HG02623 (cell line): Measurements from ENCODE around the gene KIF2A.
A peak's percentile ranks its signal among the peaks of the same experiment; 100 is the strongest.

Source experiments
- ATAC-seq: cut with Tn5 transposase; IDR thresholded peaks from one replicate; pipeline ENCODE4 v1.9.1; 2021; ENCODE audit warnings: moderate library complexity; ENCODE audit not compliant: unreplicated experiment

The KIF2A gene

DNA sequence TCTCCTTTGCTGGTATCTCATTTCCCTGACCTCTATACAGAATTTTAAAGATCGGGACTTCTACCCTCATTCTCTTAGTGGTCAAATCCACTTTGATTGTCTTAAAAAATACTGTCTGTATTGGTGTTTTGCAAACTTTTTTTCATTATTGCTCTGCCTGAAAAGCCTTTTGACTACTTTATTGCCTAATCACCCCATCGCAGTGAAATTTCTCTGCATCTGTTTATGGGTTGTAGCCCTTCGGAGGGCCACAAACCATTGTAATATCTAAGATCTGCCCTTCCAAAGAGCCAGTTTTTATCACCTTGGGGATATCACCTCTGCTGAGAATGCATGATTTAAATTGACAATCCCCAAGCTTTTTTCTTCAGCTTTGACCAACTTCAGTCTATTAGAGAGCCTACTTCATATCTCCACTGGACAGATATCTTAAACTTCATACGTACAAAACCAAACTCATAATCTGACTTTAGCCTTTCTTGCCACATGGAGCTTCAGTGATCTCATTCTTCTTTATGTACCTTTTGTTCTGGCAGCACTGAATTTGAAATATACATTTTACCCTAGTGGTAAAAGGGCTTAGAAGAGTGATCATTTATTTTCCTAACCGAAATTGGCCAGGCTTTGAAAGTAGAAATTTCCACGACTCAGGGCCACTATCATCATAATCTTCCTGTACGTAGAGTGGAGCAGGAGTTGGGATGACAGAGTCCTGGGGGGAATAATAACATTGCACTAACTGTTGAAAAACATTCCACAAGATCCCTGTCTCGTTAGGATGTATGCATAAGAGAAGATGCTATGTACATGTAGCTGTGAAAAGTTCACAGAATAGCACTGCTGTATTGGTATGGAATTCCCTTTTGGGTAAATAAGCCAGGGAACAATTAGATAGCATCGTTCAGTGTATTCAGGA is 21.4 kb downstream of the KIF2A start:
- no peak for ATAC-seq

DNA sequence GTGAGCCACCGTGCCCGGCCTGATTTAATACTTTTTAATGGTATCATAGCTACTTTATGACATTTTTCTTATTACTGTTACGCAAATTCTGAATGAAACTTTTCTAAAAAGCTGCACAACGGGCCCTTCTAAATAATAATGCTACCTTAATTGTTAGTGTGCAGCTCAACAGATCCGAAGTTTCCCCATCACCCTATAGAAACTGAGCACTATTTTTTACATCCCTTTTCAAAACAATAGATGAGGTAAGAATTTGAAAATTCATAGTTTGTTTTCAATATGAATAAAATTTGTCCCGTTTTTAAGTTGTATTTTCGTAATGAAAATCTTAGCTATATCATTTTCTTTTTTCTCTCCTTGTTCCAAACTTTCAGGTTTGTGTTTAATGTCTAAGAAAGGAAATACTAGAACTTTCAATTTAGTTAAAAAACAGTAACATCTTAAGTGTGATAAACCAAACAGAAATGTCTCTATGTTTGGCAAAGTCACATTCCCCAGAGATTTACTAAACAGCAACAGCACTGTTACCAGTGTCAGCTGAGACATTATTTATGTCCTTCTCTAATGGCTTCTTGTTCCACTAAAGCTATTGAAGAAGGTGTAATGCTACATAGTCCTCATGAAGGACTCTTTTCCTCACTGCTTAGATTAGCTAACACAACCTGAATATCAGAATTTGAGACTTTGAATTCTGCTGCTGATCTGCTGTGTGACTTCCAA is 22.9 kb downstream of the KIF2A start:
- ATAC-seq, result no peak

GRCh38 chr5:62330302-62330701 is 24.3 kb downstream of the KIF2A start:
- no peak for ATAC-seq

DNA sequence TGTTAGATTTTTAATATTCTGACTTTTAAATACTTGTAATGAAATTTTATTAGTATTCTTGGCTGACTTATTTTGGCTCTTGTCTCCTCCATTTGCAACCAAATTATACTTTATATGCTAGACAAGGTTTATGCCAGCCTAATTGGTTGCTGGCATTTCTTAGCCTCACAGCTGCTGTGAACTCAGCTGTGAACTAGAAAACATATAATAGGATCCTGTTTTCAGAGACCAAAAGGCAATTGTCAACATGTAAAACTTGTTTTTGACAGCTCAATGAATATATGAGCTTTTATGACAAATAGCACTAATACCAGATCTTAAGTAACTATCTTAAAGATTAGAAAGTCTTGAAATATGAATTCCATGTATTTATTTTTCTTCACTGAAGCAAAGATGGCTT is 25.9 kb downstream of the KIF2A start:
- ATAC-seq, result no peak

- no peak for ATAC-seq
Measured at GRCh38 chr5:62333250-62333794, 27.3 kb downstream of the KIF2A start.

DNA sequence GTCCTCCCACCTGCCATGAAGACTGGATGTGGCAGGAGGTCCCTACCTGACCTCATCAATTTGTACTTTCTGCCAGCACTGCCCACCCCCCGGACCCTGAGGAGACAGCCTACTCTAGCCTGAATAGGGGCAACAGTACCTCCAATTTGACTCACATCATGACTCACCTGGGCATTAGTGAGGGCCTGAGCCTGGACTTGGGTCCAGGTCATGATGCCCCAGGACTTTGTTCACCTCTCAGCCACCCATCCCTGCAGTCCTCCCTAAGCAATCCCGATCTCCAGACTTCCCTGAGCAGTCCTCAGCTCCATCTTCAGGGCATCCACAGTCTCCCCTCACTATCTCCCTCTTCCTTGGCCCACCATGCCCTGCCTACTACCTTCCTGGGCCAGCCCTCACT is 28.1 kb downstream of the KIF2A start:
- no peak for ATAC-seq

DNA sequence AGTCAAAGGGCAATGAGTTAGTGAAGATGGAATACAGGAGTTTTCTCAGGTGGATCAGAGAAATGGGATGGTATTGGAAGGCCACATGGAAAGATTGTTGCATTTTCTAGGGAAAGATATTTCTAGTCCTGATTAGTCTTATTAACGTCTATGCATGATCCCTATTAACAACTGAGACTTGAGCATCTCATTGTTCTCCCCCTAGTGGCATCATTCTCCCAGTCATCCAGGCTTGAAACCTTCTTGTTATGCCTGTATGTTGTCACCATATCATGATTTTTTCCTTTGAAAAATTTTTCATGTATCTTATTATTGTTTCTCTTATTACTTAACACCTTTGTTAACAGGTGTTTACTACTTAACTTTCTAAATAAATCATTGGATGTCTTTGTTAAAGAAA is 34.4 kb downstream of the KIF2A start:
- ATAC-seq, result no peak

GRCh38 chr5:62340979-62341378 is 35.0 kb downstream of the KIF2A start:
- no peak for ATAC-seq

DNA sequence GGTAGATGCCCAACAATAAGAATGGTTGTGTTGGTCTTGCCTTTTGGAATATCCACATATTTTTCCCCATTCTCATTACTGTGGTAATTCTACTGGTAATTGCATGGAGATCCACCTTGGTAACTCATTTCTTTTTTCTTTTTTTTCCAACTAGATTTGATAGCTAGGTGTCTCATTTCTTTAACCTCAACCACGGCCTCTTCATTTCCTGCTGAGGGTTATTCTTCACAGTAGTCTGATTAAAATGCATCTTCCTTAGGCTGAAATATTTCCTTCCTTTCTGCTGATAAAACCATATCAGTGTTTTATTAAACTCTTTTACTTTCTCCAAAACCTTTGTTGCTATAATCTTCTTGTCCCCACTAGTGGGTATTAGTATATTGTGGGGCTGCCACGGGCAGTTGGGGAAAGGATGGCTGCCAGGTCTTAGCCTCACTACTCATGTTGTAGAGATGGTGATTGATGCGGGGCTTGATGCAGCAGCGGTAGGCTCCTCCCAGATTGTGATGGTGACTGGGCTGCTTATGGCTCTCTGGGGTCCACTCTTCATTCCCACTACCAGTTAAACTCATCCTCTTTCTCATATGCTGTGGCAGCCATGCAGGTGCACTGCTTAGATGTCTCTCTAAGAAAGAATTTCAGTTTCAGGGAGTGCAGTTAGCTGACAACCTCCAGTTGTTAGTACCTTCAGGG is 35.9 kb downstream of the KIF2A start:
- peak; percentile 62 for ATAC-seq

- ATAC-seq, result peak; percentile 26
Measured at GRCh38 chr5:62342476-62342837, 36.5 kb downstream of the KIF2A start.

- ATAC-seq, result no peak
Measured at GRCh38 chr5:62343428-62343827, 37.4 kb downstream of the KIF2A start.

GRCh38 chr5:62346748-62347147 is 40.7 kb downstream of the KIF2A start:
- no peak for ATAC-seq

DNA sequence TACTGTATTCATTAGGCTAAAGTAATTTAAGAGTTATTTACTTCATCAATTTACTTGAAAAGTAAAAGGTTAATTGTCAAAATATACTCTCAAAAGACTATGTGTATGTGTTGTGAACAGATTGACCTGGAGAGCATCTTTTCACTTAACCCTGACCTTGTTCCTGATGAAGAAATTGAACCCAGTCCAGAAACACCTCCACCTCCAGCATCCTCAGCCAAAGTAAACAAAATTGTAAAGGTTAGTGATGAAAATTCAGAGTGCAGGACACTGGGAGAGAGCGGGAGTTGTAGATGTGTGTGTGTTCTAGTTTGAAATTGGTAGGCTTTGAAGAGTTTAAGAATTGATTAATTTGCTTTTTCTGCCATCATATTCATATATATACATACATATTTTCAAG is 41.9 kb downstream of the KIF2A start:
- no peak for ATAC-seq

DNA sequence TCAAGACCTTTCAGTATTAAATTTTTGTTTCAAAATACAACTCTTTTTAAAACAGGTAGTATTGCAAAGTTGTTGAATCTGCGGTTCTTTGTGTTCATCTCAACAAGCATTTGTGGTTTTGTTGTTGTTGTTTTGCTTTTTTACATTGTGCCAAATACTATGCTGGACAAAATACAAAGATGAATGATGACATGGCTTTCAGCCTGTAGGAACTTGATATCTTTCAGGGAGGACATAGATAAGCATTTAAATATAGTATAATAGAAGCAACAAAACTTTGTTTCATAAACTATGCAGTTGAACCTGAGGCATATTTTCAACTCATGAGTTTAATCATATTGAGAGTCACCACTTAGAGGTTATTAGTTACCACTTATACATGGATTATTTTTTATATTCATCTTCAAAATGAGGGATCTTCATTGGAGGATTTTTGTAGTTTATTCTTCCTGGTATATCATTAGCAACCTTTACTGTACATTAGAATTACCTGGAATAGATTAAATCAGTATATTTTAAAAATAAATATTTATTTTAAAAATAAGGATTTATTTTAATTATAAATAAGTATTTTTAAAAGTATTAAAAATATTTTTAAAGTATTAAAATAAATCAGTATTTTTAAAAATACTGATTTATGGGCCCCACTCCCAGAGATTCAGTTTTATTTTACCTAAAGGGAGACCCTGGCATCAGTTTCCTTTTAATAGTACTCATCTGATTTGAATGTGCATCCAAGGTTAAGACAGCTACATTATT is 42.9 kb downstream of the KIF2A start:
- no peak for ATAC-seq

GRCh38 chr5:62354028-62354874 is 48.2 kb downstream of the KIF2A start:
- peak; percentile 79 for ATAC-seq

DNA sequence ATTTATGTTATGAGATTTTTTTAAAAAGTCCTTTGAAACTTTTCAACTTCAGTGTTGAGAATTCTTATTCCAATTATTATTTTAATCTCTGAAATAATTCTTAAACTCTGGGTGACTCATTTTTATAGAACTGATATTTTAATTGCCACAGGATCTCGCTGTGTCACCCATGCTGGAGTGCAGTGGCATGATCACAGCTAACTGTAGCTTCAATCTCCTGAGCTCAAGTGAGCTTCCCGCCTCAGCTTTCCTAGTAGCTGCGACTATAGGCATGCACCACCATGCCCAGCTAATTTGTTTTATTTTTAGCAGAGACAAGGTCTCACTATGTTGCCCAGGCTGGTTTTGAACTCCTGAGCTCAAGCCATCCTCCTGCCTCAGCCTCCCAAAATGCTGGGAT is 56.7 kb downstream of the KIF2A start:
- no peak for ATAC-seq

GRCh38 chr5:62369039-62369438 is 63.0 kb downstream of the KIF2A start:
- ATAC-seq, result no peak

DNA sequence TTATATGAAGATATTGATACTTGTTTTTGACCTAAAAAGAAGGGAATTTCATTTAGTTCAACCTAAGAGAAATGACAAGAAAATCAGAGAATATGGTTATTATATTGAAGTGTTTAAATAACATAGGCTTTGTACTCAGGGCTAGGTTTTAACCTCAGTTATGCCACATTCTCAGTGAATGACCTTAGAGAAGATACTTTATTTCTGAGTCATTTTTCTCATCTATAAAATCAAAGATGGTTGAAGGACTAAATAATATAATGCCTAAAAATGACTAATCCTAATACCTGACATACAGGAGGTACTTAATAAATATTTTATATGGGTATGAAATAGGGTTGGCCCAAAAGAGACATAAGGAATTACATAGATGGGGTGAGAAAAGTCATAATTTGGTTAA is 65.4 kb downstream of the KIF2A start:
- no peak for ATAC-seq

DNA sequence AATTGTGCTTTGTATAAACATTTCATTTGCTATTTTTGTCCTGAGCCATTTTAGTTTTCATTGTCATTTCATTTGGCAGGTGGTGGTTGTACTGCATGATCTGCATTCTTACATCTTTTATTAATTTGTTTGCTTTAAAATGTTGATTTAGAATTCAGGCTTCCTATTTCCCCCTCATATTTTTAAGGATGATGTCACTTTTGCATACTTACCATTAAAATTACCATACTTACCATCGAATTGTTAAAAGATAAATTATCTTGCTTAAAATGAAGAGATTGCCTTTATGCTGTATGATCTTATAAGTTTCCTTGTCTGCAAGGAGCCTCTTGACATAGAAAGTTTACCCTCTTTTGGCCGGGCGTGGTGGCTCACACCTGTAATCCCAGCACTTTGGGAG is 66.6 kb downstream of the KIF2A start:
- ATAC-seq, result no peak

- no peak for ATAC-seq
Measured at GRCh38 chr5:62373382-62373781, 67.4 kb downstream of the KIF2A start.
